Epidermal melanocyte (primary cell): ENCODE results near the gene TCP11X1.
"Not testable (repeated sequence)": the region's sequence is repeated elsewhere in the genome, so short reads cannot be mapped to it uniquely, and the experiment has no call there.

ENCODE experiments used
- DNase-seq: peaks from one replicate; pipeline ENCODE4 v3.0.0; 2011; ENCODE audit warnings: low spot score; ENCODE audit not compliant: insufficient read length

The TCP11X1 gene

GRCh38 chrX:102214986-102215385, at the start of gene TCP11X1:
TSS of gene TCP11X1 (plus strand) at chrX:102215301.
- not testable (repeated sequence) for DNase-seq

- DNase-seq = no peak
Measured at GRCh38 chrX:102185967-102186720, 29.0 kb upstream of the TCP11X1 start.

GRCh38 chrX:102207940-102208339, 7.2 kb upstream of the TCP11X1 start:
- DNase-seq = not testable (repeated sequence)

- DNase-seq = not testable (repeated sequence)
Measured at GRCh38 chrX:102216497-102216896, 1.4 kb downstream of the TCP11X1 start.

- not testable (repeated sequence) for DNase-seq
Measured at GRCh38 chrX:102235678-102236077, 20.6 kb downstream of the TCP11X1 start.

- DNase-seq = not testable (repeated sequence)
Measured at GRCh38 chrX:102240265-102240664, 25.2 kb downstream of the TCP11X1 start.

GRCh38 chrX:102246893-102247292, 31.8 kb downstream of the TCP11X1 start, which contains the start of gene NXF2:
TSS of gene NXF2 (plus strand) at chrX:102247167. CDS start at chrX:102307079, 59,912 bp downstream.
- DNase-seq = not testable (repeated sequence)

- not testable (repeated sequence) for DNase-seq
Measured at GRCh38 chrX:102272231-102272630, 57.1 kb downstream of the TCP11X1 start.
